GM10847 (cell line): ENCODE results near the gene KLHDC10.

Experiments used
- POLR2A ChIP-seq: IDR thresholded peaks from 2 replicates; pipeline ENCODE4 v1.6.1; 2011; ENCODE audit not compliant: insufficient read length; ENCODE audit errors: extremely low read depth

KLHDC10 gene

GRCh38 chr7:130145424-130146100, 75.2 kb downstream of the KLHDC10 start:
- no peak for TF ChIP-seq POLR2A

- TF ChIP-seq POLR2A = no peak
These were observed 76.5 kb downstream of the KLHDC10 start for GRCh38 chr7:130146693-130147405.

GRCh38 chr7:130147710-130148325, 77.5 kb downstream of the KLHDC10 start:
- TF ChIP-seq POLR2A = no peak

GRCh38 chr7:130148561-130148960, 78.2 kb downstream of the KLHDC10 start:
- TF ChIP-seq POLR2A = no peak

- no peak for TF ChIP-seq POLR2A
These were observed 79.2 kb downstream of the KLHDC10 start for GRCh38 chr7:130149281-130150139.

GRCh38 chr7:130150587-130150986, 80.3 kb downstream of the KLHDC10 start:
- no peak for TF ChIP-seq POLR2A

- TF ChIP-seq POLR2A = no peak
These were observed 81.5 kb downstream of the KLHDC10 start for GRCh38 chr7:130151591-130152492.

- TF ChIP-seq POLR2A = no peak
These were observed 82.3 kb downstream of the KLHDC10 start for GRCh38 chr7:130152493-130153210.

- TF ChIP-seq POLR2A = no peak
These were observed 83.0 kb downstream of the KLHDC10 start for GRCh38 chr7:130153211-130153908.

- no peak for TF ChIP-seq POLR2A
These were observed 83.8 kb downstream of the KLHDC10 start for GRCh38 chr7:130154131-130154500.

GRCh38 chr7:130154501-130155317, 84.4 kb downstream of the KLHDC10 start:
- no peak for TF ChIP-seq POLR2A

- TF ChIP-seq POLR2A = no peak
These were observed 85.8 kb downstream of the KLHDC10 start for GRCh38 chr7:130156140-130156539.
